ENCODE data around the gene CRLF3. TPM values are rescaled to one million over a fixed set of nuclear protein-coding genes. Genes with fewer than 3 reads are reported as not detected.

The CRLF3 gene
- total and polyA plus RNA-seq, 10 of the 15 experiments (the other 5 are each of a cell fraction or from before 2014, with no cell fraction given) = 10.0 to 39.2 (median 26.7) TPM

- H4K20me1 ChIP-seq (ENCODE audit: control insufficient read depth, insufficient read depth) = no peaks in the 10 kb centered on the region
- SMC1A ChIA-PET (ENCODE audit: uncharacterized antibody, unreplicated experiment) = interaction anchor here (1.6 kb wide), 1 partner anchor 13 kb away, joined by 5 read pairs; no protein-coding TSS in a partner anchor
- TF ChIP-seq ZBED1 (IDR thresholded peaks at IDR 0.05; ENCODE audit: borderline replicate concordance) (no peak), CEBPB (IDR thresholded peaks at IDR 0.05; ENCODE audit: borderline replicate concordance in 1 of 2, low read depth in 2 of 2, low read length in 2 of 2) (no peak), RUNX3 (IDR thresholded peaks at IDR 0.05; ENCODE audit: low read length) (no peak), RFX5 (IDR thresholded peaks at IDR 0.05; ENCODE audit: low read depth, low read length) (no peak), SIN3A (IDR thresholded peaks at IDR 0.05; ENCODE audit: low read depth, low read length) (no peak), BCL11A (IDR thresholded peaks at IDR 0.05; ENCODE audit: low read depth, low read length) (no peak), SP1 (IDR thresholded peaks at IDR 0.05; ENCODE audit: low read depth, low read length) (no peak), SIX5 (IDR thresholded peaks at IDR 0.05; ENCODE audit: low read depth, low read length, severe bottlenecking) (no peak), NBN (IDR thresholded peaks at IDR 0.05) (no peak), ATF3 (IDR thresholded peaks at IDR 0.05; ENCODE audit: borderline replicate concordance, extremely low read depth, low read depth, low read length) (no peak), MEF2B (IDR thresholded peaks at IDR 0.05; ENCODE audit: partially characterized antibody, poor library complexity, severe bottlenecking) (no peak), NFXL1 (IDR thresholded peaks at IDR 0.05; ENCODE audit: borderline replicate concordance) (no peak), TCF12 (IDR thresholded peaks at IDR 0.05; ENCODE audit: low read depth, low read length) (no peak), CHD1 (IDR thresholded peaks at IDR 0.05; ENCODE audit: low read depth, low read length) (no peak), REST (IDR thresholded peaks at IDR 0.05; ENCODE audit: low read depth, low read length) (no peak), ESRRA (IDR thresholded peaks at IDR 0.05; ENCODE audit: low read length) (no peak), IKZF2 (IDR thresholded peaks at IDR 0.05) (no peak), HDGF (IDR thresholded peaks at IDR 0.05) (no peak), ZNF274 (IDR thresholded peaks at IDR 0.05; ENCODE audit: insufficient read depth, insufficient read length) (no peak)
- in situ Hi-C loops (cut with MboI) = no loop called here
- H3K4me3 ChIP-seq = no peak overlapping the region
- CTCF ChIA-PET = no interaction called here
- H3K9me3 ChIP-seq (replicated peaks; ENCODE audit: control insufficient read depth, insufficient read depth, low read length) = no peaks in the 10 kb centered on the region
- ATAC-seq = no peak
- 100% methylated on average over 1 of the region's 1 CpG for WGBS (ENCODE audit: insufficient coverage, insufficient replicate concordance, low lambda C conversion rate, missing lambda C conversion rate)
- DNase-seq (ENCODE audit: low read depth, low spot score) = no peak
- H3K4me1 ChIP-seq (ENCODE audit: control insufficient read depth, insufficient read depth, low read length) = no peaks in the 10 kb centered on the region
- H3K9ac ChIP-seq (ENCODE audit: control insufficient read depth, insufficient read depth, low read length) = no peak overlapping the region
- H3K79me2 ChIP-seq (ENCODE audit: control insufficient read depth, insufficient read depth, low read length) = no peaks in the 10 kb centered on the region
- no peak overlapping the region for H3K27ac ChIP-seq (ENCODE audit: control insufficient read depth, insufficient read depth)
- POLR2A ChIA-PET = no interaction called here
- no peak overlapping the region for H3K4me2 ChIP-seq (ENCODE audit: control insufficient read depth, insufficient read depth)
- BruUV-seq (replicated peaks) = no TSS peak
- H2AFZ ChIP-seq (ENCODE audit: control insufficient read depth, low read depth, low read length) = no peak overlapping the region
- FAIRE-seq = no peak
- RAD21 ChIA-PET (ENCODE audit: unreplicated experiment) = no interaction called here
- no peaks in the 10 kb centered on the region for H3K27me3 ChIP-seq (replicated peaks in 1 of 2; ENCODE audit: control insufficient read depth in 2 of 2, insufficient read depth in 2 of 2, low read length in 1 of 2)
- intact Hi-C loops (cut with micrococcal nuclease; ENCODE audit: unreplicated experiment) = no loop called here
- peaks cover 2 to 20% of the 10 kb centered on the region in 2 experiments for H3K36me3 ChIP-seq (ENCODE audit: control insufficient read depth in 2 of 2, insufficient read depth in 2 of 2, low read length in 1 of 2)
Measured at GRCh38 chr17:30864636-30865035, 40.1 kb upstream of the CRLF3 start.

All from GM12878 (cell line).